C4-2B (cell line): ENCODE measurements around the gene TRDMT1.

Experiments used
- ZFX ChIP-seq: fragments of 450-650 bp; IDR thresholded peaks from 2 replicates; pipeline ENCODE4 v1.6.1; 2017
- TF ChIP-seq, protein P1 (sequence below): fragments of 450-650 bp; conservative IDR thresholded peaks from 2 replicates; pipeline ENCODE4 v1.5.1; 2017; ENCODE audit warnings: mild to moderate bottlenecking

DNA sequence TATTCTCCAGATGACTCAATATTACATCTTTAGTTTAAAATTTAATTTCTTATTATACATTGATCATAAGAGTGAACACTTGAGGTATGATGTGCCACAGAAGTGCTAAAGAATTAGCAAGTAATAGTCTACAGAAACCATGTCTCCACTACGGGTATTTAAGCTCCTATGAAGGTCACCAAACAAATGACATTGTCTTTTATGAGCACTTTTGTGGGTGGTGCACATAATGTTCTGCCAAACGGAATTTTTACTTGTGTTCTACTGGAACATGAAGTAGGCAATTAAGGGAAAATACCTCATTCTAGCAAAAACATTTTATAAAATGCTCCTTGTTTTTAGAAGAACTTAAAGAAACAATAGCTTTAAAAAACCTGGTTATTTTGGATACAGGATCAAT is 44.4 kb downstream of the TRDMT1 start:
- TF ChIP-seq, protein P1, sequence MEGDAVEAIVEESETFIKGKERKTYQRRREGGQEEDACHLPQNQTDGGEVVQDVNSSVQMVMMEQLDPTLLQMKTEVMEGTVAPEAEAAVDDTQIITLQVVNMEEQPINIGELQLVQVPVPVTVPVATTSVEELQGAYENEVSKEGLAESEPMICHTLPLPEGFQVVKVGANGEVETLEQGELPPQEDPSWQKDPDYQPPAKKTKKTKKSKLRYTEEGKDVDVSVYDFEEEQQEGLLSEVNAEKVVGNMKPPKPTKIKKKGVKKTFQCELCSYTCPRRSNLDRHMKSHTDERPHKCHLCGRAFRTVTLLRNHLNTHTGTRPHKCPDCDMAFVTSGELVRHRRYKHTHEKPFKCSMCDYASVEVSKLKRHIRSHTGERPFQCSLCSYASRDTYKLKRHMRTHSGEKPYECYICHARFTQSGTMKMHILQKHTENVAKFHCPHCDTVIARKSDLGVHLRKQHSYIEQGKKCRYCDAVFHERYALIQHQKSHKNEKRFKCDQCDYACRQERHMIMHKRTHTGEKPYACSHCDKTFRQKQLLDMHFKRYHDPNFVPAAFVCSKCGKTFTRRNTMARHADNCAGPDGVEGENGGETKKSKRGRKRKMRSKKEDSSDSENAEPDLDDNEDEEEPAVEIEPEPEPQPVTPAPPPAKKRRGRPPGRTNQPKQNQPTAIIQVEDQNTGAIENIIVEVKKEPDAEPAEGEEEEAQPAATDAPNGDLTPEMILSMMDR, result no peak
- TF ChIP-seq ZFX, result no peak
